ENCODE data around the gene HLA-DOA.

Gene HLA-DOA

GRCh38 chr6:32956176-32956575 lies 53.2 kb downstream of the HLA-DOA start:
- H3K9me3 ChIP-seq = no peaks in the 10 kb centered on the region
- intact Hi-C loops (cut with DNase I; ENCODE audit: low total_unique reads) = loop anchor here (10.0 kb wide), 1 partner anchor 71 kb away; no protein-coding TSS in a partner anchor
- peaks cover 0 to 11% (median 5%) of the 10 kb centered on the region in 4 donors for H3K4me1 ChIP-seq
- H3K27me3 ChIP-seq = no peaks in the 10 kb centered on the region
- H3K27ac ChIP-seq = no peak overlapping the region
- H3K4me3 ChIP-seq = no peak overlapping the region
- no peak for DNase-seq
- TF ChIP-seq, protein P1, sequence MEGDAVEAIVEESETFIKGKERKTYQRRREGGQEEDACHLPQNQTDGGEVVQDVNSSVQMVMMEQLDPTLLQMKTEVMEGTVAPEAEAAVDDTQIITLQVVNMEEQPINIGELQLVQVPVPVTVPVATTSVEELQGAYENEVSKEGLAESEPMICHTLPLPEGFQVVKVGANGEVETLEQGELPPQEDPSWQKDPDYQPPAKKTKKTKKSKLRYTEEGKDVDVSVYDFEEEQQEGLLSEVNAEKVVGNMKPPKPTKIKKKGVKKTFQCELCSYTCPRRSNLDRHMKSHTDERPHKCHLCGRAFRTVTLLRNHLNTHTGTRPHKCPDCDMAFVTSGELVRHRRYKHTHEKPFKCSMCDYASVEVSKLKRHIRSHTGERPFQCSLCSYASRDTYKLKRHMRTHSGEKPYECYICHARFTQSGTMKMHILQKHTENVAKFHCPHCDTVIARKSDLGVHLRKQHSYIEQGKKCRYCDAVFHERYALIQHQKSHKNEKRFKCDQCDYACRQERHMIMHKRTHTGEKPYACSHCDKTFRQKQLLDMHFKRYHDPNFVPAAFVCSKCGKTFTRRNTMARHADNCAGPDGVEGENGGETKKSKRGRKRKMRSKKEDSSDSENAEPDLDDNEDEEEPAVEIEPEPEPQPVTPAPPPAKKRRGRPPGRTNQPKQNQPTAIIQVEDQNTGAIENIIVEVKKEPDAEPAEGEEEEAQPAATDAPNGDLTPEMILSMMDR (IDR thresholded peaks at IDR 0.05) = no peak
- no peaks in the 10 kb centered on the region for H3K36me3 ChIP-seq

DNA sequence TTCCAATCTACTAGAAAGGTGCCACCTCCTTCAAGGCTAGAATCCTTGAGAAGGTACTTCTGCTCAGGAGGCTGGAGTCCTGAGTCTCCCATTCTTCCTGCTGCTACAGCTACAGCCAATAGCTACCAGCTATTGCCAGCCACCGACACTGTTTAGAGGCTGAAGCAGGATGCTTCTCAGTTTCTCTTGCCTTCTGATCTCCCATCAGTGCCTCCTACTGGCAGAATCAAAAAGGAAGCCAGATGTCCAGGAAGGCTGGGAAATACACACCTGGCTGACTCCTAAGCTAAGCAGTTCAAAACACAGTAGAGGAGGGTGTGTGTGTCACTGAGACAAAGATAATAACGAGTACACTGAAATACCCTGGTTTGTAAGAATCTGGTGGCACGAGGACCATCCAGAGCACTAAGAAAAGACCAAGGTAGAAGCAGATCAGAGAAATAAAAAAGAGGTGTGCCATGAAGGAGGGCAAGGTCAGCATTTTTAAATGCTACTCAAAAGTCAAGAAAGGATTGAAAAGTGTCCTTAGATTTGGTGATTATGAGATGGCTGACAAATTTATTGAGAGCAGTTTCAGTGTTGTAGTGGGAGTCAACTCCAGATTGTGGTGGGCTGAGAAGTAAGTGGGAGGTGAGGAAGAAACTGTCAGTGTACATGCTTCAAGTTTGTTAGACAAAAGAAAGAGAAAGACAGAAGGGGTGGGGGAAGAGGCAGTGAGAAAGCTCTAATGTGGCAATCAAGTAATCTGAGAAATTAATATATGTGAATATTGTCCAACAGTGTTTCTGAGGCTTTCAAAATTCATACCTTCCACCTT lies 54.2 kb downstream of the HLA-DOA start:
- no peaks in the 10 kb centered on the region for H3K36me3 ChIP-seq
- no peak overlapping the region for H3K4me3 ChIP-seq
- H3K27me3 ChIP-seq = no peaks in the 10 kb centered on the region
- intact Hi-C loops (cut with DNase I; ENCODE audit: low total_unique reads) = loop anchor here (10.0 kb wide), 1 partner anchor 70 kb away; no protein-coding TSS in a partner anchor
- no peak overlapping the region for H3K27ac ChIP-seq
- TF ChIP-seq, protein P1 (IDR thresholded peaks at IDR 0.05) = no peak
- DNase-seq = no peak
- H3K9me3 ChIP-seq = no peaks in the 10 kb centered on the region
- H3K4me1 ChIP-seq = peaks cover 0 to 11% (median 5%) of the 10 kb centered on the region in 4 donors

GRCh38 chr6:32954267-32954666 lies 55.1 kb downstream of the HLA-DOA start:
- intact Hi-C loops (cut with DNase I; ENCODE audit: low total_unique reads) = loop anchor here (10.0 kb wide), 1 partner anchor 69 kb away; no protein-coding TSS in a partner anchor
- H3K4me3 ChIP-seq = no peak overlapping the region
- no peak for DNase-seq
- TF ChIP-seq, protein P1 (IDR thresholded peaks at IDR 0.05) = no peak
- no peaks in the 10 kb centered on the region for H3K27me3 ChIP-seq
- H3K4me1 ChIP-seq = peaks cover 0 to 11% (median 5%) of the 10 kb centered on the region in 4 donors
- no peaks in the 10 kb centered on the region for H3K36me3 ChIP-seq
- no peak overlapping the region for H3K27ac ChIP-seq
- no peaks in the 10 kb centered on the region for H3K9me3 ChIP-seq

All from tibial artery (tissue), 4 donors.